HepG2 (cell line): ENCODE results near the gene ARF5. TPM values are rescaled to one million over a fixed set of nuclear protein-coding genes. Genes with fewer than 3 reads are reported as not detected.

ENCODE experiments used
- BATF2 ChIP-seq: sonication (generic); formaldehyde crosslinking; IDR thresholded peaks from 2 replicates; pipeline ENCODE4 v1.8.0; 2022; ENCODE audit warnings: mild to moderate bottlenecking, missing genetic modification reagents, moderate library complexity
- FOXC1 ChIP-seq: sonication (generic); formaldehyde crosslinking; IDR thresholded peaks from 2 replicates; pipeline ENCODE4 v1.8.0; 2022; ENCODE audit warnings: mild to moderate bottlenecking, missing genetic modification reagents, borderline replicate concordance
- HOMEZ ChIP-seq: IDR thresholded peaks from 2 replicates; pipeline ENCODE4 v1.6.1; 2016; ENCODE audit warnings: low read depth
- KDM5A ChIP-seq: fragments of 200-600 bp; sonication (generic); IDR thresholded peaks from 2 replicates; pipeline ENCODE4 v1.7.0; 2018; ENCODE audit warnings: antibody characterized with exemption, mild to moderate bottlenecking, low read length, borderline replicate concordance
- MED1 ChIP-seq: sonication (generic); formaldehyde crosslinking; IDR thresholded peaks from 2 replicates; pipeline ENCODE4 v1.4.0; 2020; ENCODE audit warnings: missing genetic modification reagents
- MEF2D ChIP-seq: sonication (generic); formaldehyde crosslinking; IDR thresholded peaks from 2 replicates; pipeline ENCODE4 v1.5.1; 2020; ENCODE audit warnings: mild to moderate bottlenecking, missing genetic modification reagents
- NR2C2 ChIP-seq: sonication (generic); formaldehyde crosslinking; IDR thresholded peaks from 2 replicates; pipeline ENCODE4 v1.4.0; 2020; ENCODE audit warnings: missing genetic modification reagents, mild to moderate bottlenecking, moderate library complexity, borderline replicate concordance
- SIN3A ChIP-seq: IDR thresholded peaks from 2 replicates; pipeline ENCODE4 v1.6.1; 2011; ENCODE audit warnings: low read depth, mild to moderate bottlenecking, control low read depth, low read length, borderline replicate concordance
- SKI ChIP-seq: fragments of 450-650 bp; IDR thresholded peaks from one replicate; pipeline ENCODE4 v1.6.1; 2018; ENCODE audit warnings: mild to moderate bottlenecking; ENCODE audit not compliant: partially characterized antibody
- SP4 ChIP-seq: sonication (generic); formaldehyde crosslinking; IDR thresholded peaks from 2 replicates; pipeline ENCODE4 v1.8.1; 2023; ENCODE audit warnings: mild to moderate bottlenecking, missing genetic modification reagents
- TARDBP ChIP-seq: sonication (generic); formaldehyde crosslinking; IDR thresholded peaks from 2 replicates; pipeline ENCODE4 v1.8.0; 2022; ENCODE audit warnings: mild to moderate bottlenecking, missing genetic modification reagents
- ZBTB38 ChIP-seq: sonication (generic); formaldehyde crosslinking; IDR thresholded peaks from 2 replicates; pipeline ENCODE4 v1.5.1; 2020; ENCODE audit warnings: mild to moderate bottlenecking, missing genetic modification reagents
- ZC3H13 ChIP-seq: sonication (generic); formaldehyde crosslinking; IDR thresholded peaks from 2 replicates; pipeline ENCODE4 v1.8.1; 2023; ENCODE audit warnings: mild to moderate bottlenecking, missing genetic modification reagents, moderate library complexity
- ZNF138 ChIP-seq: sonication (generic); formaldehyde crosslinking; IDR thresholded peaks from 2 replicates; pipeline ENCODE4 v1.5.0; 2020; ENCODE audit warnings: mild to moderate bottlenecking, low read depth, missing genetic modification reagents
- ZNF224 ChIP-seq: sonication (generic); formaldehyde crosslinking; IDR thresholded peaks from 2 replicates; pipeline ENCODE4 v1.5.0; 2020; ENCODE audit warnings: mild to moderate bottlenecking, missing genetic modification reagents
- ZNF281 ChIP-seq: sonication (generic); formaldehyde crosslinking; IDR thresholded peaks from 2 replicates; pipeline ENCODE4 v1.4.0; 2020; ENCODE audit warnings: missing genetic modification reagents, borderline replicate concordance
- ZNF550 ChIP-seq: sonication (generic); formaldehyde crosslinking; IDR thresholded peaks from 2 replicates; pipeline ENCODE4 v1.4.0; 2020; ENCODE audit warnings: mild to moderate bottlenecking, missing genetic modification reagents, borderline replicate concordance
- ZNF556 ChIP-seq: sonication (generic); formaldehyde crosslinking; IDR thresholded peaks from 2 replicates; pipeline ENCODE4 v1.4.0; 2020; ENCODE audit warnings: mild to moderate bottlenecking, missing genetic modification reagents, borderline replicate concordance
- ZNF614 ChIP-seq: IDR thresholded peaks from 2 replicates; pipeline ENCODE4 v1.6.1; 2018; ENCODE audit warnings: missing biosample characterization, missing genetic modification reagents, inconsistent platforms, borderline replicate concordance
- ZNF83 ChIP-seq: sonication (generic); formaldehyde crosslinking; IDR thresholded peaks from 2 replicates; pipeline ENCODE4 v1.4.0; 2020; ENCODE audit warnings: missing genetic modification reagents, mild to moderate bottlenecking, borderline replicate concordance
- polyA plus RNA-seq, 8 experiments: library from polyadenylated mRNA; depleted of rRNA in 3 of 8; stranded (reverse) in 7 of 8; unstranded in 1 of 8; fragments of >200 nt; fragmentation: Illumina TruSeq in 4 of 8; extraction: Trizol in 4 of 8; gene quantifications; 2 replicates each; pipeline versions ENCODE4 v1.2.1 to v1.2.3, GENCODE V29; 2011 to 2016; ENCODE audit warnings: low read depth in 4 of 8, missing spikeins in 1 of 8, mixed read lengths in 1 of 8; ENCODE audit not compliant: insufficient read depth in 1 of 8
- total RNA-seq, 5 experiments: library from RNA; depleted of rRNA; stranded (reverse); fragments of >200 nt; fragmentation: Illumina TruSeq; extraction: Trizol; gene quantifications; 2 replicates each; pipeline ENCODE4 v1.2.3, GENCODE V29; 2016; ENCODE audit warnings: low read depth in 1 of 5
- TF ChIP-seq, protein P1 (sequence below): sonication (generic); formaldehyde crosslinking; conservative IDR thresholded peaks from 2 replicates; pipeline ENCODE4 v1.4.0; 2020; ENCODE audit warnings: missing genetic modification reagents

Gene ARF5
- total and polyA plus RNA-seq, 2 of the 13 experiments (the other 11 are each of a cell fraction or from before 2014, with no cell fraction given), result 109 to 135 TPM

- peak; percentile 90 for TF ChIP-seq KDM5A
- no peak for TF ChIP-seq HOMEZ (CRISPR knock-in tag)
- TF ChIP-seq ZC3H13 (CRISPR knock-in tag), result no peak
- TF ChIP-seq SIN3A, result peak; percentile 76; the same call in 1 of the 2 replicates
- peak; percentile 96 for TF ChIP-seq SP4 (CRISPR knock-in tag)
- TF ChIP-seq ZNF614 (CRISPR knock-in tag), result peak; percentile 56; the same call in 1 of the 2 replicates
- 0 out of 2 replicates have a peak, but pooled peaks have one; percentile 45 for TF ChIP-seq TARDBP (CRISPR knock-in tag)
- peak; percentile 99 for TF ChIP-seq ZBTB38 (CRISPR knock-in tag)
- TF ChIP-seq MEF2D (CRISPR knock-in tag), result peak; percentile 30; the same call in 1 of the 2 replicates
- peak; percentile 46 for TF ChIP-seq MED1 (CRISPR knock-in tag)
- peak; percentile 34; the same call in 1 of the 2 replicates for TF ChIP-seq NR2C2
- TF ChIP-seq FOXC1 (CRISPR knock-in tag), result peak; percentile 80
- no peak for TF ChIP-seq ZNF281 (CRISPR knock-in tag)
- peak; percentile 91; the same call in 1 of the 2 replicates for TF ChIP-seq ZNF224
- TF ChIP-seq ZNF550 (CRISPR knock-in tag), result peak; percentile 83; the same call in 1 of the 2 replicates
- TF ChIP-seq ZNF83 (CRISPR knock-in tag), result 0 out of 2 replicates have a peak, but pooled peaks have one; percentile 33
- TF ChIP-seq ZNF138 (CRISPR knock-in tag), result 0 out of 2 replicates have a peak, but pooled peaks have one; percentile 60
- no peak for TF ChIP-seq SKI
- peak; percentile 76; the same call in 1 of the 2 replicates for TF ChIP-seq ZNF556 (CRISPR knock-in tag)
- TF ChIP-seq, protein P1, sequence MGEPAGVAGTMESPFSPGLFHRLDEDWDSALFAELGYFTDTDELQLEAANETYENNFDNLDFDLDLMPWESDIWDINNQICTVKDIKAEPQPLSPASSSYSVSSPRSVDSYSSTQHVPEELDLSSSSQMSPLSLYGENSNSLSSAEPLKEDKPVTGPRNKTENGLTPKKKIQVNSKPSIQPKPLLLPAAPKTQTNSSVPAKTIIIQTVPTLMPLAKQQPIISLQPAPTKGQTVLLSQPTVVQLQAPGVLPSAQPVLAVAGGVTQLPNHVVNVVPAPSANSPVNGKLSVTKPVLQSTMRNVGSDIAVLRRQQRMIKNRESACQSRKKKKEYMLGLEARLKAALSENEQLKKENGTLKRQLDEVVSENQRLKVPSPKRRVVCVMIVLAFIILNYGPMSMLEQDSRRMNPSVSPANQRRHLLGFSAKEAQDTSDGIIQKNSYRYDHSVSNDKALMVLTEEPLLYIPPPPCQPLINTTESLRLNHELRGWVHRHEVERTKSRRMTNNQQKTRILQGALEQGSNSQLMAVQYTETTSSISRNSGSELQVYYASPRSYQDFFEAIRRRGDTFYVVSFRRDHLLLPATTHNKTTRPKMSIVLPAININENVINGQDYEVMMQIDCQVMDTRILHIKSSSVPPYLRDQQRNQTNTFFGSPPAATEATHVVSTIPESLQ (CRISPR knock-in tag), result no peak
- TF ChIP-seq BATF2, result no peak
These were observed 2.9 kb upstream of the ARF5 start, which contains the start of gene GCC1 (continued) for GRCh38 chr7:127585044-127585953.
